SK-N-SH treated with all-trans-retinoic acid at 6 μM for 48 hours (cell line): Measurements from ENCODE around the gene CFAP61.

Source experiments
- ARNTL ChIP-seq: fragments of 450-650 bp; formaldehyde crosslinking; IDR thresholded peaks from 2 replicates; pipeline ENCODE4 v1.5.0; 2020; ENCODE audit warnings: low read depth, mild to moderate bottlenecking, moderate library complexity, borderline replicate concordance
- BACH2 ChIP-seq: fragments of 250-450 bp; sonication (Bioruptor Pico); IDR thresholded peaks from 2 replicates; pipeline ENCODE4 v1.9.0; 2021; ENCODE audit warnings: mild to moderate bottlenecking, borderline replicate concordance
- PPARA ChIP-seq: fragments of 250-450 bp; sonication (Bioruptor Pico); IDR thresholded peaks from 2 replicates; pipeline ENCODE4 v1.5.0; 2020; ENCODE audit warnings: mild to moderate bottlenecking, borderline replicate concordance
- RARB ChIP-seq: fragments of 250-450 bp; sonication (Bioruptor Pico); IDR thresholded peaks from 2 replicates; pipeline ENCODE4 v1.8.0; 2021; ENCODE audit warnings: mild to moderate bottlenecking, moderate library complexity
- TCF4 ChIP-seq: fragments of 250-450 bp; sonication (Bioruptor Pico); IDR thresholded peaks from 2 replicates; pipeline ENCODE4 v1.8.0; 2021; ENCODE audit warnings: mild to moderate bottlenecking, moderate library complexity, borderline replicate concordance
- ZC3H10 ChIP-seq: fragments of 250-450 bp; sonication (Bioruptor Pico); IDR thresholded peaks from 2 replicates; pipeline ENCODE4 v1.5.1; 2021; ENCODE audit warnings: mild to moderate bottlenecking, moderate library complexity
- ZFP3 ChIP-seq: fragments of 250-450 bp; sonication (Bioruptor Pico); IDR thresholded peaks from 2 replicates; pipeline ENCODE4 v1.5.0; 2020; ENCODE audit warnings: mild to moderate bottlenecking, moderate library complexity
- ZFP30 ChIP-seq: fragments of 450-650 bp; formaldehyde crosslinking; IDR thresholded peaks from 2 replicates; pipeline ENCODE4 v1.5.0; 2022; ENCODE audit warnings: mild to moderate bottlenecking, moderate library complexity
- ZNF565 ChIP-seq: fragments of 450-650 bp; formaldehyde crosslinking; conservative IDR thresholded peaks from 2 replicates; pipeline ENCODE4 v1.5.0; 2020; ENCODE audit warnings: low read depth, mild to moderate bottlenecking, moderate library complexity
- ZNF8 ChIP-seq: fragments of 450-650 bp; formaldehyde crosslinking; IDR thresholded peaks from 2 replicates; pipeline ENCODE4 v1.5.0; 2020; ENCODE audit warnings: mild to moderate bottlenecking, moderate library complexity
- TF ChIP-seq, protein P1 (sequence below): fragments of 250-450 bp; sonication (Bioruptor Pico); IDR thresholded peaks from 2 replicates; pipeline ENCODE4 v1.8.0; 2020; ENCODE audit warnings: mild to moderate bottlenecking, moderate library complexity, borderline replicate concordance
- TF ChIP-seq, protein P2 (sequence below): fragments of 250-450 bp; sonication (Bioruptor Pico); IDR thresholded peaks from 2 replicates; pipeline ENCODE4 v1.5.1; 2020; ENCODE audit warnings: low read depth, mild to moderate bottlenecking, moderate library complexity

DNA sequence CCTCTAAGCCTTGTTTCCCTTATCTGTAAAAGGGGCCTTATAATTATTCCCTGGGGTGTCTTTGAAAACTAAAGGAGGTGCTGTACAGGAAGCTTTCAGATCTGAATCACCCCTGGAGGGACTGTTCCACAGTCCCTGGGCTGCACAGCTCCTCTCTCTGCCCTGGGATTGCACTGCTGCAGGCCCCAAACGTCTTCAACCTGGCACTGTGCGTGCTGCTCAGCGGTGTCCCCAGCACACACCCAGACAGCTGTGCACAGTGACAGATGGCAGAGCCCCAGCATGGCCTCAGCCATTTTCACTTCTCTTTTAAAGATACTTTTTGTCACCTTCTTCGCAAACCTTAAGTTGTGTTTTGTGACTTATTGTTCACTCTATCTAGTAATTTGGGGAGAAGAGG lies 264.9 kb downstream of the CFAP61 start:
- no peak for TF ChIP-seq BACH2 (CRISPR knock-in tag)
- TF ChIP-seq ZFP30 (CRISPR knock-in tag) = no peak
- no peak for TF ChIP-seq TCF4 (CRISPR knock-in tag)
- TF ChIP-seq, protein P1, sequence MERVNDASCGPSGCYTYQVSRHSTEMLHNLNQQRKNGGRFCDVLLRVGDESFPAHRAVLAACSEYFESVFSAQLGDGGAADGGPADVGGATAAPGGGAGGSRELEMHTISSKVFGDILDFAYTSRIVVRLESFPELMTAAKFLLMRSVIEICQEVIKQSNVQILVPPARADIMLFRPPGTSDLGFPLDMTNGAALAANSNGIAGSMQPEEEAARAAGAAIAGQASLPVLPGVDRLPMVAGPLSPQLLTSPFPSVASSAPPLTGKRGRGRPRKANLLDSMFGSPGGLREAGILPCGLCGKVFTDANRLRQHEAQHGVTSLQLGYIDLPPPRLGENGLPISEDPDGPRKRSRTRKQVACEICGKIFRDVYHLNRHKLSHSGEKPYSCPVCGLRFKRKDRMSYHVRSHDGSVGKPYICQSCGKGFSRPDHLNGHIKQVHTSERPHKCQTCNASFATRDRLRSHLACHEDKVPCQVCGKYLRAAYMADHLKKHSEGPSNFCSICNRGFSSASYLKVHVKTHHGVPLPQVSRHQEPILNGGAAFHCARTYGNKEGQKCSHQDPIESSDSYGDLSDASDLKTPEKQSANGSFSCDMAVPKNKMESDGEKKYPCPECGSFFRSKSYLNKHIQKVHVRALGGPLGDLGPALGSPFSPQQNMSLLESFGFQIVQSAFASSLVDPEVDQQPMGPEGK (CRISPR knock-in tag) = no peak
- TF ChIP-seq, protein P2, sequence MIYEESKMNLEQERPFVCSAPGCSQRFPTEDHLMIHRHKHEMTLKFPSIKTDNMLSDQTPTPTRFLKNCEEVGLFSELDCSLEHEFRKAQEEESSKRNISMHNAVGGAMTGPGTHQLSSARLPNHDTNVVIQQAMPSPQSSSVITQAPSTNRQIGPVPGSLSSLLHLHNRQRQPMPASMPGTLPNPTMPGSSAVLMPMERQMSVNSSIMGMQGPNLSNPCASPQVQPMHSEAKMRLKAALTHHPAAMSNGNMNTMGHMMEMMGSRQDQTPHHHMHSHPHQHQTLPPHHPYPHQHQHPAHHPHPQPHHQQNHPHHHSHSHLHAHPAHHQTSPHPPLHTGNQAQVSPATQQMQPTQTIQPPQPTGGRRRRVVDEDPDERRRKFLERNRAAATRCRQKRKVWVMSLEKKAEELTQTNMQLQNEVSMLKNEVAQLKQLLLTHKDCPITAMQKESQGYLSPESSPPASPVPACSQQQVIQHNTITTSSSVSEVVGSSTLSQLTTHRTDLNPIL (CRISPR knock-in tag) = no peak
- no peak for TF ChIP-seq ZNF565 (CRISPR knock-in tag)
- no peak for TF ChIP-seq ZC3H10 (CRISPR knock-in tag)
- TF ChIP-seq ARNTL (CRISPR knock-in tag) = no peak
- no peak for TF ChIP-seq PPARA (CRISPR knock-in tag)
- no peak for TF ChIP-seq ZFP3 (CRISPR knock-in tag)
- TF ChIP-seq ZNF8 (CRISPR knock-in tag) = no peak
- no peak for TF ChIP-seq RARB
